LNCAP (cell line): ENCODE data around the gene SH3RF1.

Experiments
- CTCF ChIP-seq: fragments of 450-650 bp; IDR thresholded peaks from 2 replicates; pipeline ENCODE4 v1.5.1; 2017; ENCODE audit warnings: mild to moderate bottlenecking

Gene SH3RF1

GRCh38 chr4:169283114-169283509 lies 12.4 kb upstream of the SH3RF1 start:
- no peak for TF ChIP-seq CTCF

- TF ChIP-seq CTCF, result no peak
Measured at GRCh38 chr4:169282429-169283113, 11.8 kb upstream of the SH3RF1 start.

- no peak for TF ChIP-seq CTCF
Measured at GRCh38 chr4:169279108-169279507, 8.4 kb upstream of the SH3RF1 start.

- TF ChIP-seq CTCF, result no peak
Measured at GRCh38 chr4:169278624-169279023, 7.9 kb upstream of the SH3RF1 start.

GRCh38 chr4:169275180-169275579 lies 4.4 kb upstream of the SH3RF1 start:
- no peak for TF ChIP-seq CTCF

GRCh38 chr4:169274033-169274432 lies 3.3 kb upstream of the SH3RF1 start:
- no peak for TF ChIP-seq CTCF

GRCh38 chr4:169272265-169272886 lies 1.6 kb upstream of the SH3RF1 start:
- TF ChIP-seq CTCF, result no peak

- no peak for TF ChIP-seq CTCF
Measured at GRCh38 chr4:169271692-169272007, 894 bp upstream of the SH3RF1 start.
